ENCODE results near the gene NCOA7.
"Not testable (repeated sequence)": the region's sequence is repeated elsewhere in the genome, so short reads cannot be mapped to it uniquely, and the experiment has no call there.

NCOA7 gene

DNA sequence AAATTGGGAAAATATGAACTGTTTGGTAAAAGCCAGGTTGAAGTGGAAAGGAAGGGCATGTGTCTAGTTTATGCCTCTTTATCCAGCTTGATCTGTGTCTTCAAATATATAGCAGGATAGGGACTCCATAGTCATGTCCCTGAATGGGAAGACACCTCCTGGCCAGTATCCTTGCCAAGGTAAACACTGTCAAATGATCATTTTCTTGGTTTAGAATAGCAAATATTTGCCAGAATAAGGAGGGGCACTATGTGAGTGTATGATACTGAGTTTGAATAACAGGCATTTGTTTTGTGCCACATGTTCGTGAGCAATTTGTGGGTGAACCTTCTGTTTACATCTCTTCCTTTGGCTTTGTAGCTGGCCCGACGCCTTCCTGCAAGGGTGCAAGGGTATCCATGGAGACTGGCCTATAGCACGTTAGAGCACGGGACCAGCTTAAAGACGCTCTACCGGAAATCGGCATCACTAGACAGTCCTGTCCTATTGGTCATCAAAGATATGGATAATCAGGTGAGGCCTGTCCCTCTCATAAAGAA, 131.6 kb downstream of the NCOA7 start:
- DNase-seq: no peak

- DNase-seq: no peak
Measured at GRCh38 chr6:125923366-125923877, 132.7 kb downstream of the NCOA7 start.

DNA sequence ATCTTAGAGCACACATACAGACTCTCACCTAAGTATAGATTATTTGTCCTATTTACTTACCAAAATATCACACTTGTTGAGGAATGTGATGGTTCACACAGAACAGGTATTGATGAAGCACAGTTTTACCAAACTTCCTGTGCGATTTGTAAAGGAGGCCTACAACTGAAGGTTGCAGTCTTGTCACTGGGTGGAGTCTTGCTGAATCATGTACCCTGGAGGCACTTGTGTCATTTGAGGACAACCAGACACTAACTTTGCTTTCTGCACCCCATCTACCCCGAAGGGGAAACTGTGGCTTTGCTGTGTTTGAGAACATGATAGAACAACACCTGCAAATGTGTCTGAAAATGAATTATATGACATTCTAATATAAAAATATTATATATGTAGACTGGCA, 133.4 kb downstream of the NCOA7 start:
- no peak for DNase-seq

DNA sequence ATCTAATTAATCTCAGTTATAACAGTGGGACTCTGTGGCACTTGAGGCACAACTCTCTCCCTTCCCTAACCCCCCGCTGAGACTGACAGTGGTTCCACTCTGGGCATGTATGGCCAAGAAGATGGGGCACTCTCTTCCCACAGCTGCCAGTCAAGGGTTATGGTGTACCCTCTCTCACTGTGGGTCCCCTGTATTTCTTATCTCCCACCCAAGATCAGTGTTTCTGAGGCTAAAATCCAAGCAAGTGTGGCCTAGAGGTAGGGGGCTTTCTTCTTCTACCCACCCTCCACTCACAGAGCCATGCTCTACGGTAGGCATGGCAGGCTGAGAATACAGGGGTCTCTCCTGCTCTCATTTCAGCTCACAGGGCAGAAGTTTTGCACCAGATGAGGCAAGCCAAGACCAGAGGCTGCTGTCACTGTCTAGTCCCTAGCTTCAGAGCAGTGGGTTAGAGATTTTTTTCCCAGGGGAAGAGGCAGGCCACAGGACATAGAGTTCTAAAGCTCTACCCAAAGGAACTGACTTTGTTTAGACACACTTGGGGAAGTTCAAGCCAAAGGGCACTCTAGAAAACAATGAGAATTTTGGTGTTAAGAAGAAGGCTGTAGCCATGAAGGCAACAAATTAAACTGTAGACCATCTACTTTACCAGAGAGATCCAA, 134.1 kb downstream of the NCOA7 start:
- DNase-seq: no peak

GRCh38 chr6:125926711-125927110, 136.0 kb downstream of the NCOA7 start:
- no peak for DNase-seq

DNA sequence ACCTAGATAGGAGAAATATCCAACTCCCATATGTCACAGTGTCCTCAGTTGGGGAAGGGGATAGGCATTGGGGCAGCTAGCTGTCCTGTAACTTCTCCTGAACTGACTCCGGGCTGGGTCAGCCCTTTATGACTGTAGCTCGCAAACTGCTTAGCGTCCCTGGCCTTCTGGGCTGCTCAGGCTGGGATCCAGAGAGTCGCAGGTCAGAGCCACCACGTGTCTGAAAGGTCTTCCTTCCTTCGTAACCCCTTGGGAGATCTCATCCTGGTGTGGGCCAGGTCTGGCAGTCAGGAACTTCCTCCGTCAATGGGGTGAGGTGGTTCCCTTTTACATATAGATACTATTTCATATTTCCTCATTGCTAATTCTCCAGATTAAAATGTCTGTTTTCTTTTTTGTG, 137.0 kb downstream of the NCOA7 start:
- no peak for DNase-seq

GRCh38 chr6:125930765-125931418, 140.1 kb downstream of the NCOA7 start:
- no peak for DNase-seq

- no peak for DNase-seq
Measured at GRCh38 chr6:125931733-125932450, 141.1 kb downstream of the NCOA7 start.

DNA sequence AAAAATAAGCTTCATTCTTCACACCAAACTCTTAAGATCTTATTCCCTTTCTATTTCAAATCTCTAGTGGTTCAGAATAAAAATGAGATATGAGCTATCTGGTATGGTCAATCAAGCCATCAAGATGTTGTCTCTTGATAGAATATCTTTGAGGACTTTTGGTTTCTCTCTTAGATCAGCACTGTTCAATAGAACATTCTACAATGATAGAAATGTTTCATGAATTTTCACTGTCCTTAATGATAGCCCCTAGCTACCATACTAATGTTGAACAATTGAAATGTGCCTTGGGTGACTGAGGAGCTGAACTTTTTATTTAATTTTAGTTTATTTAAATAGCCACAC, 141.7 kb downstream of the NCOA7 start:
- DNase-seq: no peak

GRCh38 chr6:125935520-125935919, 144.8 kb downstream of the NCOA7 start:
- DNase-seq: not testable (repeated sequence)

- DNase-seq: no peak
Measured at GRCh38 chr6:125939026-125939425, 148.3 kb downstream of the NCOA7 start.

DNA sequence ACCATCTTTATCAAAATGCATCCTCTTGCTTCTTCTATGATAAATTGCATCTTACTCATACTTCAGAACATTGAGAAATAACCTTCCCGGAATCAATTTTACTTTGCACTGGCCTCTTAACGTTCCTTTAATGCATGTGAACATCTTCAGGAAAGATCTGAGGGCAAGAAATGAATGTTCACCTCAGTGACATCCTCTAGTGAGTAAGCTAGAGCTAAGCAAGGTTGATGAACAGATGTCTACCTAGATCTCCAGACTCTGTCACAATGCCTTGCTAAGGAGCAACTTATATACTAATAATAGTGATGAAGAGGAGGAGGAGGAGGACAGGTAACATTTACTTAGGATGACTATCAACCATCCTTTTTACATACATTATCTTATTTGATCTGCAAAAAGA, 149.0 kb downstream of the NCOA7 start:
- DNase-seq: no peak

GRCh38 chr6:125940247-125941041, 149.7 kb downstream of the NCOA7 start:
- no peak for DNase-seq

DNA sequence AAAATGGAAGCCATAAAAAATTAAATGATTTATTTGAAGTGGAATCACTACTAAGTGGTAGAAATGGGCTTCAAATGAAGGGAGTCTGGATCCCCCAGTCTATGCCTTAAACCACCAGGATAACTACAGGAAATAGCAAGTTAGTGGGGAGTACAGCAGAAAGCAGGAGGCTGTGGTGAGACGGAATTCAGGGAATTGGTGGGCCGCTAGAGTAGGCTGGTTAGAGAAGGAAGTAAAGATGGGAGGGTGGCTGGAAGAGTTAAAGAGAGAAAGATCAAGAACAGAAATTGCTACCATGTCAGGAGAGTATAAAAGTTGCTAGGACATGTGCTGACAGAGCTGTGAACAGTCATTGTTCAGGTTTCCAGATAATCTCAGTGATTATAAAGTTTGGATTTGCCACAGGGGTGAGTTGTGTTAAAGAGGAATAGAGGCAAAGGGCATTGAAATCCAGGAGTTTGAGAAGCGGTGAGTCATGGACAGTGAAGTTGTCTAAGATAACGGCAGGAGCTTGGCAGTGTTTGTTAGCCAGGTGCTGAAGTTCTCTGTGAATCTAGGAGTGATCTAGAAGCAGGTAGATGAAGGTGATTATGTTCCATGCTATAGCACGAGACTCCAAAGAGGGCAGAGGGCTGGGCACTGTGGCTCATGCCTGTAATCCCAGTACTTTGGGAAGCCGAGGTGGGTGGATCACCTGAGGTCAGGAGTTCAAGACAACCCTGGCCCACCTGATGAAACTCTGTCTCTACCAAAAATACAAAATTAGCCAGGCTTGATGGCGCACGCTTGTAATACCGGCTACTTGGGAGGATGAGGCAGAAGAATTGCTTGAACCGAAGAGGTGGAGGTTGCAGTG, 152.1 kb downstream of the NCOA7 start:
- no peak for DNase-seq

GRCh38 chr6:125943528-125944433, 153.0 kb downstream of the NCOA7 start:
- no peak for DNase-seq

GRCh38 chr6:125944434-125944816, 153.7 kb downstream of the NCOA7 start:
- no peak for DNase-seq

DNA sequence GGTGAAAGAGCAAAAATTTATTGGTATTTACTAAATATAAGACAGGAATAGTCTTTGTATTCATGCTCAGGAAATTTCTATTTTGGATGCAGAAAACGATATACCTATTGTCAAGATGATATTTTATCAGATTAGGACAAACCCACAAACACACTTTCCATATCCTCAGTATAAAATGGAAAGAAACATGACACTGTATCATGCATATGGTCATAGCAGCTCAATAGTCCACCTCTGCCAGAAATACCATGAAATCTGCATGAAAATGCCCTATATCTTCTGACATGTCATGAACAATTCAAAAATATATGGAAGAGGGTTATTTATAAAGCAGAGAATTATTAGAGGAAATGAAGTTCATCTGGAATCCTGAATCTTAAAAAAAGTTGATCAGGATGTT, 154.1 kb downstream of the NCOA7 start:
- DNase-seq: no peak

DNA sequence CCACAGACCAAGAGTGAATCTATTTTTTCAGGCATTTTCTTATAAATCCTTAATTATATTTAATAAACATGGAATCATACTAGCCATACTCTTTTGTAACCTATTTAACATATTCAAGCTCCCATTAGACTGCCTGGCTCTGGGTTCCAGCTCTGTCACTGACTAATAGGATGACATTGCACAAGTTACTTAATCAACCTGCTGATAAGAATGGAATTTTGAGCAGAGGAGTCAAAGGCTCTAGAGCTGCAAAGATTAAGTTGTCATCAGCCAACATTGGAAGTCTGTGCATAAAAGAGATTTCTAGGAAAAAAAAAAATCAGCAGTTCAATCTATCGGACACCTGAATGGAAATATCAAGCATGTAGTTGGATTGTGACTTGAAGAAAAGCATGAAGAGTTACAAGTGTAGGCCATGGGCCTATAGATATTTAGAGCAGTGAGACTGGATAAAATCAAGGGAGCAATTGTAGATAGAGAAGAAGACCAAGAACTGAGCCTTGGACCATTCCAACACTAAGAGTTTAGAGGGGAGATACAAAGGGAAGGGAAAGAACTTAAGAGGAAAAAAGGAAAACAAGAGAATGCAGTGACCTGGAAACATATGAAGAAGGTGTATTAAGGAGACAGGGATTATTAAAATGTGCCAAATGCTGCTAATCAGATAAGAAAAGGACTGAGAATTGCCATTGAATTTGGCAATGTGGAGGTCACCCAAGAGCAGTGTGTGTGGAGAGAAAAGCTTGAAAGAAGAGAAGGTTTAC, 154.8 kb downstream of the NCOA7 start:
- no peak for DNase-seq

DNA sequence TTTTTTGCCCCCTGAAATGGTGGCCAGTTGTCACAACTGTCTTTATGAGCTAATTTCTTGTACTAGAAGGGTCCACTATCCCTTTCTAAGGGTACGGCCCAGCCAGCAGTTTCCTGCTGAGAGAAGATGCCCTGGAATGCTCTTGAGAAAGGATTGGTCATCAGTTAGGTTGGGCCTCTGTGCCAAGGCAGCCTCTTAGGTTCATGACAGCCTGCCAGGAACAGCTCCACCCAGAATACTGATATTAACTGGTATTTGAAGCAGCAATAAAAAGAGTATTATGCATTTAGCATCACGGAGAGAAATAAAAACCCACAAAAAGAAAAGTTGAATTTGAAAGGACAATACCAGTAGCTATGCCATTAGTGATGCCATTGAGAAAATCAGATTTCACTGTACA, 156.9 kb downstream of the NCOA7 start:
- DNase-seq: no peak

- DNase-seq: no peak
Measured at GRCh38 chr6:125948455-125948854, 157.7 kb downstream of the NCOA7 start.

Measured in effector CD4-positive, alpha-beta T cell (primary cell).